ENCODE results near the gene KDF1.

GRCh38 chr1:26951216-26951615 is 9.1 kb downstream of the KDF1 start:
- TF ChIP-seq CTCF (IDR thresholded peaks at IDR 0.05; ENCODE audit: borderline replicate concordance, extremely low read depth, low read length, poor library complexity, severe bottlenecking) (no peak), EZH2 (IDR thresholded peaks at IDR 0.05; ENCODE audit: borderline replicate concordance, low read depth, low read length, severe bottlenecking) (no peak)

Data from DND-41 (cell line).